Right lung (tissue), 10 donors: ENCODE results near the gene NT5E. TPM values are rescaled to one million over a fixed set of nuclear protein-coding genes. Genes with fewer than 3 reads are reported as not detected.
"Not testable (repeated sequence)": the region's sequence is repeated elsewhere in the genome, so short reads cannot be mapped to it uniquely, and the experiment has no call there.

Experiments used
- DNase-seq, 2 donors: peaks; one replicate each; pipeline ENCODE4 v3.0.0-alpha.2; 2013
- long read RNA-seq, 8 donors: transcript quantifications; one replicate each; lab custom pipeline, GENCODE V29; 2026
- polyA plus RNA-seq, 5 donors: library from polyadenylated mRNA; unstranded; fragments of 120-200 nt; gene quantifications; one replicate each; pipeline versions ENCODE4 v1.2.1 to v1.2.3, GENCODE V29; 2013; ENCODE audit warnings: inconsistent platforms in 1 of 5, low replicate concordance in 1 of 5; ENCODE audit not compliant: insufficient read length in 5 of 5, insufficient read depth in 1 of 5

The NT5E gene
- 10 to 100 TPM; 13.2 to 16.7 (median 13.4) TPM for polyA plus RNA-seq
- long read RNA-seq, donor 1, partial matches to known transcripts = 0 of 3 reads
- long read RNA-seq, donor 1, other reads (novel, unspliced or antisense) = 0 of 3 reads
- long read RNA-seq, donor 2, transcript NT5E-201 (9 exons, 3,548 nt) = major isoform, 5 of 6 reads
- long read RNA-seq, donor 2, partial matches to known transcripts = 0 of 6 reads
- long read RNA-seq, donor 2, other reads (novel, unspliced or antisense) = 0 of 6 reads
- long read RNA-seq, donor 3, partial matches to known transcripts = 0 of 4 reads
- long read RNA-seq, donor 3, other reads (novel, unspliced or antisense) = 0 of 4 reads
- long read RNA-seq, donor 4, partial matches to known transcripts = 0 of 4 reads
- long read RNA-seq, donor 4, other reads (novel, unspliced or antisense) = 0 of 4 reads
- long read RNA-seq, donor 5, transcript NT5E-201 (9 exons, 3,548 nt) = major isoform, 7 of 7 reads
- long read RNA-seq, donor 5, partial matches to known transcripts = 0 of 7 reads
- long read RNA-seq, donor 5, other reads (novel, unspliced or antisense) = 0 of 7 reads
- long read RNA-seq, donor 6, partial matches to known transcripts = 0 of 4 reads
- long read RNA-seq, donor 6, other reads (novel, unspliced or antisense) = 0 of 4 reads
- long read RNA-seq, donor 7, partial matches to known transcripts = 45 of 52 reads
- long read RNA-seq, donor 7, other reads (novel, unspliced or antisense) = 6 of 52 reads
- long read RNA-seq, donor 8, partial matches to known transcripts = 0 of 1 reads
- long read RNA-seq, donor 8, other reads (novel, unspliced or antisense) = 0 of 1 reads

GRCh38 chr6:85449818-85450759, at the start of gene NT5E:
Gene NT5E (plus strand): TSS chr6:85450083. CDS start chr6:85450140, 57 bp downstream.
- peak; percentile 23 to 42 for DNase-seq

- no peak for DNase-seq
Measured at GRCh38 chr6:85400331-85400730, 49.6 kb upstream of the NT5E start.

DNA sequence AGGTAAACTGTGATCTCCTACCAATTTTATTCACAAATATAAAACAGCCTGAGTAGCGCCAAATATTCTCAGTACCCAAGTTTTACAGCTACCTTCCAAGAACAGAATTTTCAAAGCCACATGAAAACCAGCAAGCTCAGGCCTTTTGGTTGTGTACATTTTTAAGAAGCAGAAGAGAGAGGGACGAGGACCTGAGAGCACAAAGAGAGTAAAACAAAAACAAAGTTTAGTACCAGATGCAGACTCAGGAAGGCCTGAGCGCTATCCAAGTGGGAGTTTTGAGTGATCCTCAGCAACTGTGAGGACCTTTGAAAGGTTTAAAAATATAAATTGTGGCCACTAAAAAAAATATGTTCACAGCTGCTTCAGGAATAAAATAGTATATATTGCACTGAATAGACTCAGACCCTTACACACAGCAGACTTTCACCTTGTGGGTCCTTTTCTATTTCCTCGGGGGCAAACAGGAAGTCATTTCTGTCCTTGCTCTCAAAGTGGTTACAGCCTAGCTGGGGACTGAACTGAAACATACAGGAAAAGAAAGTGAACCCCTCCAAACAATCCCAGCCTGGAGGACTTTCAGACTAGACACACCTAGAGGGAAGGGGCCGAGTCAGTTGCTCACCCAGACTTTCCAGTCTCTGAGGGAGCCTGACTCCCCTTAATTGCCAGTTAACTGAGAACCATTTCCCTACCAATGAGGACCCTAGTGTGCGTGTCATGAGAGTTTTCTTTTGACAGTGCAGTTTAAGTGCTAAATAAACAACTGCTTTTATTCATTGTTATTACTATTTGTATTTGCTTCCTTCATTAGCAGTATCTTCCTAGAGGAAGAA, 48.5 kb upstream of the NT5E start:
- DNase-seq = no peak

GRCh38 chr6:85402071-85402470, 47.8 kb upstream of the NT5E start:
- DNase-seq = no peak

GRCh38 chr6:85402922-85403321, 47.0 kb upstream of the NT5E start:
- DNase-seq = no peak

- DNase-seq = no peak
Measured at GRCh38 chr6:85403331-85404015, 46.4 kb upstream of the NT5E start.

DNA sequence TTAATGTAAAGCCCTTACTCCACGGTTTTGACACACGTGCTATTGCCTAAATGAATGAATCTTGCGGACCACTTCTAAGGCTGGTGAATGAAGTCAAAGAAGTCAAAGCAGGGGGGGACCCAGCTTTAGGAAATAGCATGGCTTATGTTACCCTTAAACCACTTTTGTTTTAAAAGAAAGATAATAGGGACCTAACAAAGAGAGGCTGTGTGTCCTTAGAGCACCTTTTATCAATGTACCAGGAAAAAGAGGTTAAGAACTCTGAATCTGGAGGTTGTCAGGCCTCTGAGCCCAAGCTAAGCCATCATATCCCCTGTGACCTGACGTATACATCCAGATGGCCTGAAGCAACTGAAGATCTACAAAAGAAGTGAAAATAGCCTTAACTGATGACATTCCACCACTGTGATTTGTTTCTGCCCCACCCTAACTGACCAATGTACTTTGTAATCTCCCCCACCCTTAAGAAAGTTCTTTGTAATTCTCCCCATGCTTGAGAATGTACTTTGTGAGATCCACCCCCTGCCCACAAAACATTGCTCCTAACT, 45.8 kb upstream of the NT5E start:
- not testable (repeated sequence) for DNase-seq

DNA sequence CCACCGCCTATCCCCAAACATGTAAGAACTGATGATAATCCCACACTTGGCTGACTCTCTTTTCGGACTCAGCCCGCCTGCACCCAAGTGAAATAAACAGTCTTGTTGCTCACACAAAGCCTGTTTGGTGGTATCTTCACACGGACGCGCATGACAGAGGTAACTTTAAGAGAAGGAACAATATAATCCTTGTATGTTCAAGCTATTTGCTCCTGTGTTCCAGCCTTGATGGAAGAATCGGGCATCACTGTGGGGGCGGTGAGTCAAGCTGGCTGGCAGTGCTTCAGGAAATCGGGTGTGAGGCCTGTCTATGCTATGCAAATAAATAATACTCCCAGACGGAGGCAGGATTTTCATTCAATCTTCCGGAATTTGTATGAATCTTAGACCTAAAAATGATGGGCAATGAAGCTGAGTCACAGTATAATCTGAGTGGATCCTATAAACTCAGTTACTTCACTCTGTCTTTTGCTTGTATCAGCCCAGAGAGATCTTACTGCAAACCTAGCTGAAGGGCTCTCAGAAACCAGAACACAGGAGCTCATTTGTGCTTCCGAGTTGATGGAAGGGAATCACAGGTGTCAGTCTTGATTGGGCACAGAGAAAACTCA, 45.2 kb upstream of the NT5E start:
- no peak for DNase-seq

- peak; percentile 17 to 32 for DNase-seq
Measured at GRCh38 chr6:85405175-85405852, 44.6 kb upstream of the NT5E start.

DNA sequence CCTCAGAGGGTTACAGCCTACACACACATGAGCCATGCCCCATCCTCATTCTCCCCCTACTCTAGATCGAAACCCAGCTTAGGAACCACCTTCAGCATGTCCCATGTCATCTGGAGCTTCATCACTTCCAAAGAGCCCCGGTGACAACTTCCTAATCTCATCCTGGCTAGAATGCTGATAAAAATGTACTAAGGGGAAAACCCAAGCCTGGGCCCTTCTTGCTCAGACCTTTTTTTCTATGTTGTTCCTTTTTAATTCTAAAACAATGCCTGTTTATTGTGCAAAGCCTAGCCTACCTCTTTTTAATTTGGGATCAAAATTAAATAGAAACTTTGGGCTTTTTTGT, 44.1 kb upstream of the NT5E start:
- DNase-seq = no peak

DNA sequence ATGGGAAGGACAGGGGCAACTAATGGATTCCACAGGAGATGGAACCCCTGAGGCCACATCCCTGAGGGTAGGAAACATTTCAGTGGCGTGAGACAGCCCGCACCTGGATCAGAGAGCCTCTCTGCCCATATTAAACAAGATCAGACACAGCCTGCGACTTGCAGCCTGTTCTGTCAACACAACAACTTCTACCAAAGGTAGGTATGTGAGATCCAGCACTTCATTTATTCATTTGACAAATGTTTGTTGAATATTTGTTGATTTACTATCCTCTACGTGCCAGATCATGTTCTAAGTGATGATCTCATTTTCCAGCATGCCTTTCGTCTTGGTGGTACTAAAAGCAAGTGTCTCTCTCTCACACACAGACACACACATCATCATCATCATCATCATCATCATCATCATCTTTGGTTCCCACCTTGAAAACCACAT, 43.2 kb upstream of the NT5E start:
- DNase-seq = no peak

DNA sequence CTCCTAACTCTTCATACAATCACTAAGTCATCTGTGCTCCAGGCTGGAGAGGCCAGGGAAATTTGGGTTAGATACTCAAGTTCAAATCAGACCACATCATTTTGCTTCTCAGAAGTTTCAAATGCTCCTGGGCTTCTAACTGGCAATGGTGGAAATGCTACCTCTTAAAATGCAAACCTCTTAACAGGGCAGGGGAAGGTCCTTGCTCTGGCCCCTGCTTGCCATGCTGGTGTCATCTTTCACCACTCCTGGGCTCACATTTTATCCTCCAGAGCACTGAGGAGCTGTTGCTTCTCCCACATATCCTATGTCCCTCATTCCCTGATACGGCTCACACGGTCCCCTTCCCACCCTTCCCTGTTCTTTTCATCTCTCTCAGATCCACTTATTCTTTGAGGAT, 41.8 kb upstream of the NT5E start:
- no peak for DNase-seq

GRCh38 chr6:85412911-85413430, 36.9 kb upstream of the NT5E start:
- no peak for DNase-seq

DNA sequence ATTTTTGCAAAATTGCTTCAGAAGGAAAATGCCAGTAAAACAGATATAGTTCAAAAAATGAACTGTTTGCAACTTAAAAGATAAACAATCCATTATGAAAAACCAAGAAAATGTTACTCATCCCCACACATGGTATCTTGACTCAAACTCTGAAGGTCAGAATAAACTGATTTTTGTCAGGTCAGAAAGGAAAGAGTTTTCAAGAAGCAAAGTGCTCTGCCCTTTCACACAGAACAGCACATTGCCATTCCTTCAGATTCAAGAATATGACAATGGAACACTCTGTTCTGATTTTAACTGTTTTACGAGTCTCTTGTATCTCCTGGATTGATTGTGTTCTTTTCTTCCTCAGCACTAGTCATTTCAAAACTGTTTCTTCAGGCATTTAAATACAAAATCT, 33.8 kb upstream of the NT5E start:
- DNase-seq = no peak

DNA sequence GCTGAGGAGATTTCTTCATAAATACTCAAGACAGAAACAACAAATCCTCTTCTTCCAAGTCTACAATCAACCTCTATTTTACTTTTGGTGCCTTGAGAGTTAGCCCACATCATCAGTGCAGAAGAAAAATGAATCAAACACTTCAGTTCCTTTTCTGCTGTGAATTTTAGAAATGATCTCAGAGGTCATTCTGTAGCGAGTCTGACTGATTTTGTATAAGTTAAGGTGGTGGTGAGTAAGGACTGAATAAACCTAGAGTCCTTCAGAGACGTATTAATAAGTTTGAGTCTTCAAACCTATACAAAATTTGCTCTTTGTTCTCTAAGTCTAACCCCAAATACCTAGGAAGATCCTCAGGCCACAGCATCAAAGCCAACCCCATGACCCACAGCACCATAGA, 33.1 kb upstream of the NT5E start:
- DNase-seq = no peak

DNA sequence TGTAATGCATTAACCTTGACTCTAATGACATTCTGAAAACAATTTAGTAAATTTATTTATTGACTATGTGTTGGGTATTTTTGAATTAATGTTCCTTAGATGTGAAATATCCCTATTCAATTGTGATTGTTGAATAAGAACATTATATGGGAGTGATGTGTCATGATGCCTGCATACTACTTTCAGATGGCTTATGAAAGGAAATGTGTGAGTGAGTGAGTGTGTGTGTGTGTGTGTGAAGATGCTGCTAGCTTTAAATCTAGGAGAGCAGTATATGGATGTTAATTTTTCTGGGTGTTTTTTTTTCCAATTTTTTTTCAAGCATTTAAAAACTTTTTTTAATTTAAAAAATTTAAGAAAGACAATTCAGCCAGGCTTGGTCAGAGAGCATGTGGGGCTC, 32.5 kb upstream of the NT5E start:
- DNase-seq = no peak

- DNase-seq = no peak
Measured at GRCh38 chr6:85418059-85418458, 31.8 kb upstream of the NT5E start.

DNA sequence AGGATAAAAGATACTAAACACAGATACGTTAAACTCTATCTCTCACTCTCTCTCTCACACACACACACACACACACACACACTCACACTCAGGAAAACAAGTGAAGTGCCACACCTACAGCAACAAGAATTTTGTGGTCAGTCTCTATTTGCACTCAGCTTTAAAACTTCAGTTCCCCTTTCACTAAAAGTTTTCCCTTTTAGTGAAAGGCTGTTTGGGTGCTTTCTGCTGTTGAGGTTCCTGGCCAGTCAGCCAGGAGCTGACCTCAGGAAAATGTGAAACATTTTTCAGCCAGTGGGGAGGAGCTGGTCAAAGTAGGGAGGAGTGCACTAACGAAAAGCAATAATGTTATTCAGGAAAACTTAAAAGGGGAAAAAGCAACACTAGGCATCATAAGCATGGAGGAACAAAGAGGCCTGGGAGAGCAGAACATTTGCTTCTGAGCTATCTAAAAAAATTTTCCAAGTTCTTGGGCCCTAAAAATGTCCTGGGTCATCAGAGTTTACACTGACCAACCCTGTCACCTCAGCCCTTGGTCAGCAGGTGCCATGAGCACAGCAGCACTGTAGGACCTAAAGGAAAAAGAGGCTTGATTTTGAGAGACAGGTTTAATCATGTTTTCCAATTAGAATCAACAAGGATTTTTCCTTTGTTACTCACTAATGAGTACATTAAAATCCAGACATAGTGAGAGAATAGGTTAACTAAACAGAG, 30.7 kb upstream of the NT5E start:
- no peak for DNase-seq
